Globus pallidus (tissue), 1 donor: ENCODE data around the gene CCL17.
"Not testable (repeated sequence)": the region's sequence is repeated elsewhere in the genome, so short reads cannot be mapped to it uniquely, and the experiment has no call there.

ENCODE experiments used
- DNase-seq: peaks from one replicate; pipeline ENCODE4 v3.0.0-alpha.2; 2015; ENCODE audit warnings: low spot score

The CCL17 gene

DNA sequence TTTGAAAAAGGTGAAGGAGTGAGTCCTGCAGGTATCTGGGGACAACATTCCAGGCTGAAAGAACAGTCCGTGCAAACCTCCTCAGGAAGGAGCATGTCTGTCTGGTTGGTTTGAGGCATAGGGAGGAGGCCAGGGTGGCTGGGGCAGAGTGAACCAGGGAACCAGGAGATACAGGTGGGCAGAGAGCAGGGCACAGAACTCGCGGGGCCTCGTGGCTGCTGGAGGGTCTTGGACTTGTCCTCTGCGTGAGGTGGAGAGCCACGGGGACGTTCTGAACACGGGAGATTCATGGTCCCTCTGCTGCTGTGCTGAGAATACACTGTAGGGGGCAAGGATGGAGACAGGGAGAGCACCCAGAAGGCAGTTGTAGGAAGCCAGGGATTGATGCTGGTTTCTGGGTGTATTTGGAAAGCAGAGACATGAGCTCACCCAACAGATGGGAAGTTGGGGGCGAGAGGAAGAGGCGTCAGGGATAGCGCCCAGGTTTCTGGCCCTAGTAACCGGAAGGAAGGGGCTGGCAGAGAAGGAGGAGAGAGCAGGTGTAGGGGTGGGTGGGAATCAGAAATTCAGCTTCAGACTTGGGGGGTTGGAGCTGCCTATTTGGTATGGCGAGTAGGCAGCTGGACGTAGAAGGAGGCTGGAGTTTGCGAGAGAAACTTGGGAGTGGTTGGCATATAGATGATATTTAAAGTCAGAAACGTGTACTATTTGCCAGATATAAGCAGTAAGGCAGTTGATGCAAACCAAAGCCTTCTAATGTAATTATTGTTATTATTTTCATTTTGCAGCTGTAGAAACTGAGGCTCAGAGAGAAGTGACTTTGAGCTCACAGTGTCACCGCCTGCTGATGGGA lies at the start of gene CCL17:
Gene CCL17, plus strand, starts transcription at position 803 of the 853 bp plus-strand sequence. CDS start 9,166 bp downstream, outside the sequence.
- no peak for DNase-seq

DNA sequence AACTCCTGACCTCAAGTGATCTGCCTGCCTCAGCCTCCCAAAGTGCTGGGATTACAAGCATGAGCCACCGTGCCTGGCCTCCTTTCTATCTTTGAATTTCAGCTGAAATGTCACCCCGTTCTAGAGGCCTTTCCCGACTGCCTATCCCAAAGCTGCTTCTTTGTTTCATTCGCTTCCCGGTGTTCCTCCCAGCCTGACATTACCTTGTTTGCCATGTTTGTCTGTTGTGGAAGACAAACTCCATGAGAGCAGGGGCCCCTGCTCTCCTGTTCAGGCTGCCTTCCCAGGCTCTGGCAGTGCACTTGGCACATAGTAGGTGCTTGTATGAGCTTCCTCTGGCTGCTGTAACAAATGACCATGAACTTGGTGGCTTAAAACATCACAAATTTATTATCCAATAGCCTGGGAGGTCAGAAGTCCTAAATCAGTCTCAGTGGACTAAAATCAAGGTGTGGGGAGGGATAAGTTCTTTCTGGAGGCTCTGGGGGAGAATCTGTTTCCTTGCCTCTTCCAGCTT lies 48.6 kb upstream of the CCL17 start:
- DNase-seq: no peak

DNA sequence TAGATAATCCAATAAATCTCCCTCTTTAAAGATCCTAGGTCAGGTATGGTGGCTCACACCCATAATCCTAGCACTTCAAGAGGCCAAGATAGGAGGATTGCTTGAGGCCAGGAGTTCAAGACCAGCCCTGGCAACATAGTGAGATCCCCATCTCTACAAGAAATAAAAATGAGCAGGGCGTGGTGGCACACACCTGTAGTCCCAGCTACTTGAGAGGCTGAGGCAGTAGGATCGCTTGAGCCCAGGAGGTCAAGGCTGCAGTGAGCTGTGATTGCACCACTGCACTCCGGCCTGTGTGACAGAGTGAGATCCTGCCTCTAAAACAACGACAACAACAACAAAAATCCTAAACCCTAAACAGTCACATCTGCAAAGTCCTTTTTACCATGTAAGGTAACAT lies 48.0 kb upstream of the CCL17 start:
- no peak for DNase-seq

DNA sequence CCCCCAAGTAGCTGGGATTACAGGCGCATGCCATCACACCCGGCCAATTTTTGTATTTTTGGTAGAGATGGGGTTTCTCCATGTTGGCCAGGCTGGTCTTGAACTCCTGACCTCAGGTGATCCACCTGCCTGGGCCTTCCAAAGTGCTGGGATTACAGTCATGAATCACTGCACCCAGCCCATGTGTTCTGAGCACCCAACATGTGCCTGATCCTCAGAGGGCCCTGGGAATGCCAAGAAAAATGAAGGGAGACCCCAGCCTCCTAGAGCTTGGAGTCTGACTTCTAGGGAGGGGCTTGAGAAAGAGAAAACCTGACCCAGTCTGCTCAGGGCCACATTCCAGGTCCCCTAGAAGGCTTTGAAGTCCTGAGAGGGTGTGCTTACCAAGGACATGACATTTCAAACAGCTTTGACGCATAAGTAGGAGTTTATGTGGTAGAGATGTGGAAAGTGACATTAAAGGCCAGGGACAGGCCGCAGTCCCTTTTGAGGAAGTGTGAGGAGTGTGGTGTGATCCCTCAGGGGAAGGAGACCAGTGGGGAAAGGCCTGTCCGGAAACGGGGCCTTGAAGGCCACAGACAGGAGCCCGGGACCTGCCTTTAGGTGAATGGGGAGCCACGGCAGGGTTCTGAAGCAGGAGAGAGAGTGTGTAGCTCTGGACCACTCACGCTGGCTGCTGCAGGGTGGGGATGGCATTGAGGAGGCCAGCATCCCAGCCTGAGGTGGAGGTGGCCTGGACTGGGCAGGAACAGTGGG lies 47.1 kb upstream of the CCL17 start:
- no peak for DNase-seq

DNA sequence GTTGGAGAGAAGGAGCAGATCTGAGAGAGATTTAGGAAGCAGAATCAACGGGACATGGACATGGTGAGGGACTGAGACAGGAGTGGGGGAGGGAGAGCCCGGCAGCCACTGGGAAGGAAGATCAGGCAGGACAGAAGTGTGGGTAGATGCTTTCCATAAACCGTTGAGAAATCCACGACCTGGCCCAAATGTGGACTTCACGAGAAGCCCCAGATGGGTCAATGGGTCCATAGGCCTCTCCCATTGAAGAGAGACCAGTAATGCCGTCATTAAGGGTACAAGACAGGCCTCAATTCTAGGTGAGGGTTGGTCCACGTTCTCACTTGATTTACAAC lies 46.5 kb upstream of the CCL17 start:
- no peak for DNase-seq

DNA sequence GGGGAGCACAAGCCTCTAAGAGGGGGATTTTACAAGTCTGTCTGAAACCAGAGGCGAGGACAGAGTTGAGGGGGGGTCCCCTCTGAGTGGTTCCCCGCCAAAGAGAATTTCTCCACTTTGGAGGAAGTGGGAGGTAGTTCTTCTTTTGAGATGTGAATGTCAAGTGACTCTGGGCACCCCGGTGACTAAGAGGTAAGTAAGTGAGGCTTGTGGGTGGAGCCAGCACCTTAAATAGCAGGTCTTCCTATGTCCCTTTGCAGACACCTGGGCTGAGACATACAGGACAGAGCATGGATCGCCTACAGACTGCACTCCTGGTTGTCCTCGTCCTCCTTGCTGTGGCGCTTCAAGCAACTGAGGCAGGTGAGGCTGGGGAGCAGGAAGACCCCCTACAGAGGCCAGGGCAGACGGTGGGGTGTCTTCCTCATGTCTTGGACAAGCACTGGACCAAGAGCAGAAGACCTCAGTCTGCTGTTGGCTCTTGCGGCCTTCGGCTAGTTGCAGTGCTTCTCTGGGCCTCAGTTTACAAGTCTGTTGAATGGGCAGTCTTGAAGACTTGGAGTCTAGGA lies 46.0 kb upstream of the CCL17 start, which contains the start of gene CCL22:
Gene CCL22, plus strand, starts transcription at position 257 of the 569 bp plus-strand sequence. Its CDS starts 34 bp downstream, at position 291.
- no peak for DNase-seq

DNA sequence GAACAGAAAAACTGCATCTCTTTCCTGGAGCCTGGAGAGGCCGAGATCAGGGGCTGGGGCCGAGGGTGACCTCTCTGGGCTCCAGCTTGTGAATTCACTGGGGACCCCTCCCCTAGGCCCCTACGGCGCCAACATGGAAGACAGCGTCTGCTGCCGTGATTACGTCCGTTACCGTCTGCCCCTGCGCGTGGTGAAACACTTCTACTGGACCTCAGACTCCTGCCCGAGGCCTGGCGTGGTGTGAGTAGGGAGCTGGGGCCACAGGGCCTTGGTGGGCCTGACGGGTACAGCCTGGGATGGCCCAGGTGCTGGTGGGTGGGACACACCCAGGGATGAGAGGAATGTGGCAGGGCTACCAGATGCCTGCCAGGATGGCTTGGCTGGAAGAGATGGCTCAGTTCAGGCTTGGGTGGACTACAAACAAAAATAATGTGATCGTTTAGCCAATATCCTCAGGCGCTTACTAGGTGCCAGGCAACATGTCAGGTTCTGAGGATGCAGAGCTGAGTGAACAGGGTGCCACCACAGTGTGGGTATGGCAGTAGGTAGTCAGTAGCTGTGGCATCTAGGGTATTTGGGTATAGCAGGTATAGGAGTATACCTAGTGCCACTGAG lies 44.1 kb upstream of the CCL17 start:
- no peak for DNase-seq

DNA sequence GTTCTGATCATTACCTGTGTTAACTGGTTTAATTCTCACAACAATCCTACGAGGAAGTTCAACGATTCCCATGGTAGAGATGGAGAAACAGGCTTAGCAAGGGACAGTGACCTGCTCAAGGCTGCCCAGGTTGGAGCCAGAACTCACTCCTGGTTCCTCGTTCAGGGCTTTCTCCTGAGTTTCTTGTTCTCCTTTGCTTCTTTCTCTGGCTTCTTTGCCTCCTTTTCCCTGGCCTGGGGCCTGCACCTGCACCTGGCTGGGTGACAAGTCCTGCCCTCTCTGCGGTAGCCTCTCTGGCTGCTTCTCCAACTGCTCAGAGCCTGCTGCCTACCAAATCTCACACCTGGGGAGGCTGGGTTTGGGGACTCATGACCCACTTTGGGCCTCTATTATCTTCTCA lies 43.2 kb upstream of the CCL17 start:
- DNase-seq: no peak

DNA sequence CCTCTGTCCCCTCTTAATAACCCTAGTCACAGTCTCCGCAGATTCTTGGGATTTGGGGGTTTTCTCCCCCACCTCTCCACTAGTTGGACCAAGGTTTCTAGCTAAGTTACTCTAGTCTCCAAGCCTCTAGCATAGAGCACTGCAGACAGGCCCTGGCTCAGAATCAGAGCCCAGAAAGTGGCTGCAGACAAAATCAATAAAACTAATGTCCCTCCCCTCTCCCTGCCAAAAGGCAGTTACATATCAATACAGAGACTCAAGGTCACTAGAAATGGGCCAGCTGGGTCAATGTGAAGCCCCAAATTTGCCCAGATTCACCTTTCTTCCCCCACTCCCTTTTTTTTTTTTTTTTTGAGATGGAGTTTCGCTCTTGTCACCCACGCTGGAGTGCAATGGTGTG lies 40.4 kb upstream of the CCL17 start:
- DNase-seq: no peak

DNA sequence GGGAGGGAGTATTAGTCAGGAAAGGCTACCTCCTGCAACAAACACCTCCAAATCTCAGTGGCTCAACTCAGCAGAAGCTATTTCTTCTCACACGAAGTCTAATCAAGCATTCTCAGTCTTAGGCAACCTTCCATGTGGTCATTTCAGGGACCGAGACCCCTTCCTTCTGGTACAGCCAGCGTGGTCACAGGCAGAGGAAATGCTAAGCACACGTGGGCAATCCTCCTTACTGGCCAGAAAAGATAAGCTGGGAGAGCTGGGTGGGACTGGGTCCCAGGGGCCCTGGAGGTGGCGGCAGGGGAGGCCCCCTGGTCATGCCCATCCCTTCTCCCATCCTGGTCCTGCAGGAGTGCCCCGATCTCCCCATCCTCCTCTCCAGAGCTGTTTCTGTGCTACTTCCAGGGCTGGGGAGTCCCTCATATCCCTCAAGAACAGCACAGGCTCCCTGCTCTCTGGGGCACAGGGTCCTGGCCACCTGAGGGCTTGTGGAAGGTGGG lies 38.0 kb upstream of the CCL17 start:
- no peak for DNase-seq

DNA sequence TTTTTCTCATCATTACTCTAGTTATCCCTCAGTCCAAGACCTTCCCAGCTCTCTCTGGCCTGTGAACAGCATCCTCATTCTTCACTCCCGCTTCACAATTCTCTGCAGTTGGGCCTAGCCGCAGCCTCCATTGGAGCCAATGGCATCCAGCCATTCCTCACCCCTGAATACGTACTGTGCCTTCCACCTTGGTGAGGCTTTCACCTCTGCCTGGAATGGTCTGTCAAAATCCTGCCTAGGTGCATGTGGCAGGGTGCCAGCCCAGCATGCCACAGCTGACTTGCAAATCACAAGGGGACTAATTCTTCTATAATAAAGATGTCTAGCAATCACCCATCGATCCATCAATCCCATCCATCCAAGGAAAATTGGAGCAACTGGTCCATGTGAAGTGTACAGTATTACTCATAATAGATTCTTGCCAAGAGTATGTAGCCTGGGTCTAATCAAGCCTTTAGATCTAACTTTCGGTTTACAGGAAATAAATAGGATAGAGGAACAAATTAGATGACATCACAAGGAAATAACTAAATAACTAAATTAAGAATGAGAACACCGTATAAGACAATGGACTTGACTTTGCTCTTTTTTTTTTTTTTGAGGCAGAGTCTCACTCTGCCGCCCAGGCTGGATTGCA lies 37.3 kb upstream of the CCL17 start:
- no peak for DNase-seq

DNA sequence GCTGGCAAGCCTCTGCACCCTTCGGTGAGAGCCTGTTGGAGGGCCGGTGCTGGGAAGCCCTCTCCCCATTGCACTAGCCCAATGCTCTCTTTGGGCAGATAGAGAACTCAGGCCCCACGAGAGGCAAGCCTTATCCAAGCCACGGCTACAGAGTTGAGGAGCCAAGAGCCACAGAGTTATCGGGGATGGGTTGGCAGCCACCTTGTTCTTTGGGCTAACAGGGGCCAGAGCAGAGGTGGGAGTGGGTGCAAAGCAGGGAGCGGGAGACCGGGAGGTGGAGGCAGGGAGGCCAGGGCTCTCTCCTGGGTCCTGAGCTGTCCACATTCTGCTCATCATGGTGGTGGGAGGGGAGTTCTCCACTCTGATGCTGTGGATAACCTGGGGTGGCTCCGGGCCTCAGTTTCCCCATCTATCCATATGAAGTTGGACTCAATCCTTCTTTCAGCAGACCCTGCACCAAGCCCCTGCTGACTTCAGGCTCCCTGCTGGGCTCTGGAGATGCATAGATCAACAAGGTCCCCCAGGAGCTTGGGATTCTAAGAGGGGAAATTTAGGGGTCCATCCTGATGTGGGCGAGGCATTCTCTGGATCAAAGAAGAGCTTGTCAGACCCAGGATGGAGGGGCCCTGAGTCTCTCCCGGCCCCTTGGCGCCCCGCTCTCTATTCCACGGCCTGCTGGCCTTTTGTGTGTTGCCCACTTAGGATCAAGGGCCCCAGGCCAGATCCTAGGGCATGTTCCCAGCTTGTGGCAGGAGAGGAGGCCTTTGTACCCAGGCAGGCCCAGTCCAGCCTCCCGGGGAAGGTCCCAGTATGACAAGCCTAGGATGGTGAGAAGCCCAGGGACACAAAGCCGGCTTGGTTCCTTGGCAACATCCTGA lies 32.8 kb upstream of the CCL17 start:
- no peak for DNase-seq

DNA sequence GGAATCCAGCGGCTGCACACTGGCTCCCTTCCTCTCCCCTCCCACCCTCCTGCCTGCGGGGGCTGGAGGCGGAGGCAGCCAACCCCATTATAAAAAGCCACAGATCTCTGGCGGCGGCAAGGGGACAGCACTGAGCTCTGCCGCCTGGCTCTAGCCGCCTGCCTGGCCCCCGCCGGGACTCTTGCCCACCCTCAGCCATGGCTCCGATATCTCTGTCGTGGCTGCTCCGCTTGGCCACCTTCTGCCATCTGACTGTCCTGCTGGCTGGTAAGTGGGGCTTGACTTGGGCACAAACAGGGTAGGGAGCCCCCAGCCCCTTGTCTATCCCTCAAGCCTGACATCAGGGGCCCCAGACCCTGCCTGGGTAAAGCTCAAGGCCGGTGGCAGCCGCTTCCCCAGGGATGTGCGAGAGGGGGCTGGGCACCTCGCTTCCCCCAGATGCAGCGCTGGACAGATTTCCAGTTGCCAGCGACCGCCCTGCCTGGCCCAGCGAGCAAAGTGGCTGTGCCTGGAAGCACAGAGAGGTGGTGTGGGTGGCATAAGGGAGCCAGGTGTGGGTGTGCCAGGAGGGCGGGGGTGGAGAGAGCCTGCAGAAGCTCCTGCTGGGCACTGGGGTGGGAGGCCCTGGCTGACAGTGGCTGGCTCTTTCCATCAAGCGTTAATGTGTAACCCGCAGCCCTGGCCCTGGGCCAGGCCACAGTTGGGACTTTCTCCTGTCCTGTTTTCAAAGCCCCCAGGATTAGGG lies 32.0 kb upstream of the CCL17 start, which contains the start of gene CX3CL1:
Gene CX3CL1, plus strand, starts transcription at position 119 of the 745 bp plus-strand sequence. Its CDS starts 79 bp downstream, at position 198.
- peak; percentile 70 for DNase-seq

DNA sequence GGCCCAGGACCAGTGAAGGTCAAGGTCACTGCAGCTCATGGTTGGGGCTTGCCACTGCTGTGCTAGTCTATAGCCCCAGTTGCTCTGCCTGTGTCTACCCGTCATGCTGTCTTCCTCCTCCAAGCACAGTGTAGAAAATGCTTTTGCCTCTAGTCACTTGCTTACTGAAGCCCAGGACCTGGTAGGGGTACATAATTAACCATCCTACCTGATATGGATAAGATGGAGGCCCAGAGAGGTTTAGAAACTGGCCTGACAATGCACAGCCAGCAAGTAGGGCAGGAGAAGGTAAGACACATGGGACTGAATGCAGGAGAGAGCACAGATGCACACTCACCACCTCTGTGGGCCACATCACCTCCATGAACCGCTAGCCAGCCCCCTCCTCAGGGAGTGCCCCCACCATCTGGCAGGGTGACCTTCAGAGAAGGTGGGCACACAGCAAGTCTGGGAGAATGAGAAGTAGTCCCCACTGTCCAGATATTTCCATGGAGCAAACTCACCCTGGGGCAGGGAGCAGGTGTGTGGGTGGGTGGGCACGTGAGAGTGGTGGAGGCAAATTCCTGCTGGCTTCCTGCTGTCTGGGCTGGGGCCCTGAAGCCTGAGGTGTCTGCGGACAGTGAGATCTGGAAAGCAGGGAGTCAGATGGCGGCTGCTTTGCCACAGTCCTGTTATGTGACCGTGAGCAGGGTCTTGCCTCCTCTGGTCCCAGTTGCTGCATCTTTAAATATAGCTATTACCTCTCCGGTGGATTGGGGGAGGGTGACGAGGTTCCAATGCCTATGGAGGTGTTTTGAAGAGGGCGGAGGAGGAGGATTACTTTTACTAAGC lies 31.2 kb upstream of the CCL17 start:
- no peak for DNase-seq

DNA sequence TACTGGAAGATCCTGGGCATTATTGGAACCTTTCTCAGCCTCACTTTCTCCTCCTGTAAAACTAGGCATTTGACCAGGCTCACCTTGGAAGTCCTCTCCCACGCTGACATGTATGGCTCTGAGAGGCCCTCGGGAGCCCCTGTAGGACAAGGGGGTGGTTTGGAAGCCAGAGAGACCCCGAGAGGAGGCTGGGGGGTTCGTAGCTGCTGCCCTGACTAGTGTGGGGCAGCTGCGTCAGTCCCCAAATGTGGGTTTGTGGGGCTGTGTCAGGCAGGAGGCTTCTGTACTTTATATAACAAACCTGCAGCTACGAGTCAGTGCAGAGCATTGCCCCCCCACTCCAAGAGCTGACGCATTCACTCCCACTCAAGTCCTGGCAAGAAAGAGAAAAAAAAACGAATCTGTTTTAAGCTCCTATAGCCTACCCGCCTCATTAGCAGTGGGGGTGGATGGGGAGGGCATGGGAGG lies 30.5 kb upstream of the CCL17 start:
- no peak for DNase-seq

DNA sequence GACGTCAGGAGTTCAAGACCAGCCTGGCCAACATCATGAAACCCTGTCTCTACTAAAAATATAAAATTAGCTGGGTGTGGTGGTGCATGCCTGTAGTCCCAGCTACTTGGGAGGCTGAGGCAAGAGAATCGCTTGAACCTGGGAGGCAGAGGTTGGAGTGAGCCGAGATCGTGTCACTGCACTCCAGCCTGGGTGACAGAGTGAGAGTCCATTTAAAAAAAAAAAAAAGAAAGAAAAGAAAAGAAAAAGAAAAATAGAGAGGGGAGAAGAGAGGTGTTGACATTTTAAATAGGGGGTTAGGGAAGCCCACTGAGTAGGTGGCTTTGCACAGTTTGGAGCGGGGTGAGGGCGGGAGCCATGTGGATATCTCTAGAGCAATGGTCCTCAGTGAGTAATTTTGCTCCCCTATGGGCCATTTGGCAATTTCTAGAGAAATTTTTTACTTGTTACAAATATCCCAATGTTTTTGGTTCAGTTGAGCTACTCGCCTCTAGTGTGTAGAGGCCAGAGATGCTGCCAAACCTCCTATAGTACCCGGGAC lies 29.6 kb upstream of the CCL17 start:
- not testable (repeated sequence) for DNase-seq

DNA sequence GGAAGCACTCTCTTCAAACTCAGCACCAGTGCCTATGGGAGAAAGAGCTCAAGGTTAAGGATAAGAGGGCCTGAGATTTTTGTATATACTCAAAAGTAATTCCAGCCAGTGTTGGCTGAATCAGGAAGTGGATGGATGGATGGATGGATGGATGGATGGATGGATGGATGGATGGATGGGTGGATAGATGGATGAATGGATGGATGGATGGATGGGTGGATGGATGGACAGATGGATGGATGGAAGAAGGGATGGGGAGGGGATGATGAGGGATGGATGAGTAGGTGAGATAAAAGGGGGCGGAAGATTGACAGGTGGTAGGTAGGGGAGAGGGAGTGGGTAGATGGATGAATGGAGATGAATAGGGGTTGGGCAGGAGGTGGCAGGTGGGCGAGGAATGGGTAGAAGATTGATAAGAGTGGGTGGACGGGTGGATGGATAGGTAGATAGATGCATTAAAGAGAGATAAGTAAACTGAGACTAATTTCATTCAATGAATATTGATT lies 28.2 kb upstream of the CCL17 start:
- no peak for DNase-seq
